DOHH2 (cell line): ENCODE measurements around the gene TPP1.

Experiments used
- CTCF ChIP-seq: fragments of 200-600 bp; sonication (generic); IDR thresholded peaks from one replicate; pipeline ENCODE4 v1.5.1; 2014; ENCODE audit warnings: antibody characterized with exemption, mild to moderate bottlenecking, low read depth, low read length; ENCODE audit not compliant: poor library complexity, severe bottlenecking
- EZH2phosphoT487 ChIP-seq: fragments of 200-600 bp; sonication (generic); IDR thresholded peaks from 2 replicates; pipeline ENCODE4 v1.6.1; 2017; ENCODE audit warnings: borderline replicate concordance, mild to moderate bottlenecking, antibody characterized with exemption, low read length, moderate library complexity, mixed read lengths

- TF ChIP-seq CTCF: no peak
- TF ChIP-seq EZH2phosphoT487: no peak
These were observed 7.3 kb downstream of the TPP1 start for GRCh38 chr11:6611963-6612212.
